ENCODE data around the gene RIC1. TPM values are rescaled to one million over a fixed set of nuclear protein-coding genes. Genes with fewer than 3 reads are reported as not detected.

Gene RIC1
- polyA plus RNA-seq, 1 of the 3 experiments (the other 2 are of a cell fraction), result 21.9 TPM

DNA sequence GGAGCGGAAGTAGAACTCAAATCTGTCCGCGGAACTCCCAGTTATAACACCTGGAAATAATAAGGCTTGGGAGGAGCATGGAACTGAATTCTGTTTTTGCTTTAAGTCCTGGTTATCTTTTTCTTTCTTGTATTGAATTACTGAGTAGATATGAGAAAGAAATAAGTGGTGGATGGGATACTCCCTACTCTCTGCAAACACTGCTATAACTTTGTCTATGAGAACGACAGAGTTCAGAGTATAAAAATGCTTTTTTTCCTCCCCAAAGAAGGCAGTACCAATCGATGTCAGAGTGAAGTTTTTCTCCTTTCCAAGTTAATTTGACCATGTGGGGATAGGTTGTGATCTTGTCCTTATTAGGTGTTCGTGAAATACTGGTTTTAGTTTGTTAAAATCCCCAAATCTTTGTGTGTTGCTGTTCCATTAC lies 1.2 kb downstream of the RIC1 start:
- Histone ChIP-seq H3F3A (replicated peaks; ENCODE audit: insufficient read depth) (peaks cover 19% of the 10 kb centered on the region), H3K4me1 (ENCODE audit: control insufficient read depth in 1 of 2, insufficient read depth in 2 of 2, low read depth in 1 of 2, low read length in 1 of 2) (peaks cover 8 to 15% of the 10 kb centered on the region in 2 experiments; a peak in 3 of 4 replicates), H3K79me2 (ENCODE audit: insufficient read depth) (peaks cover 94% of the 10 kb centered on the region), H3K27ac (ENCODE audit: low read depth in 2 of 2, low read length in 1 of 2) (peak overlapping the region; percentile 91 to 95), H3K9me2 (no peaks in the 10 kb centered on the region), H3K9me3 (no peaks in the 10 kb centered on the region), H3K4me3 (ENCODE audit: low read depth in 2 of 2, low read length in 1 of 2) (peak overlapping the region; percentile 93 to 95), H2AFZ (ENCODE audit: low read depth) (peak overlapping the region; percentile 60; the same call in 1 of the 2 replicates), H3K36me3 (replicated peaks in 1 of 2; ENCODE audit: control insufficient read depth in 1 of 2, insufficient read depth in 2 of 2, low read length in 1 of 2) (peaks cover 0 to 6% of the 10 kb centered on the region in 2 experiments), H3K9ac (peak overlapping the region; percentile 76), H3K4me2 (peak overlapping the region; percentile 83), H3K27me3 (ENCODE audit: insufficient read depth) (no peaks in the 10 kb centered on the region), H4K20me1 (ENCODE audit: insufficient read depth) (peaks cover 46% of the 10 kb centered on the region)
- ChIA-PET POLR2A (no interaction called here), CTCF (no interaction called here)
- peak; percentile 42 for DNase-seq
- under 1% methylated on average over 6 of the region's 6 CpGs for WGBS (ENCODE audit: low lambda C conversion rate)
- TF ChIP-seq RXRA (IDR thresholded peaks at IDR 0.05; ENCODE audit: borderline replicate concordance, low read depth) (no peak), USF1 (IDR thresholded peaks at IDR 0.05; ENCODE audit: borderline replicate concordance, low read depth) (no peak), TCF12 (IDR thresholded peaks at IDR 0.05) (peak; percentile 67), FOXJ3 (CRISPR knock-in tag; IDR thresholded peaks at IDR 0.05) (no peak), MXI1 (IDR thresholded peaks at IDR 0.05; ENCODE audit: low read depth, low read length) (peak; percentile 70; the same call in 1 of the 2 replicates), IRF3 (IDR thresholded peaks at IDR 0.05; ENCODE audit: low read depth, low read length) (no peak), CHD2 (IDR thresholded peaks at IDR 0.05; ENCODE audit: low read length, partially characterized antibody) (no peak), RFX5 (IDR thresholded peaks at IDR 0.05; ENCODE audit: low read length) (no peak), RCOR1 (IDR thresholded peaks at IDR 0.05; ENCODE audit: low read length) (0 out of 2 replicates have a peak, but pooled peaks have one; percentile 33), FOSL2 (IDR thresholded peaks at IDR 0.05; ENCODE audit: borderline replicate concordance, low read depth) (no peak), MEF2A (IDR thresholded peaks at IDR 0.05; ENCODE audit: borderline replicate concordance, low read depth) (no peak), FOXM1 (IDR thresholded peaks at IDR 0.05; ENCODE audit: low read depth) (no peak), NRF1 (IDR thresholded peaks at IDR 0.05; ENCODE audit: low read depth, low read length) (no peak), POLR2AphosphoS5 (IDR thresholded peaks at IDR 0.05; ENCODE audit: low read depth, low read length) (no peak)

DNA sequence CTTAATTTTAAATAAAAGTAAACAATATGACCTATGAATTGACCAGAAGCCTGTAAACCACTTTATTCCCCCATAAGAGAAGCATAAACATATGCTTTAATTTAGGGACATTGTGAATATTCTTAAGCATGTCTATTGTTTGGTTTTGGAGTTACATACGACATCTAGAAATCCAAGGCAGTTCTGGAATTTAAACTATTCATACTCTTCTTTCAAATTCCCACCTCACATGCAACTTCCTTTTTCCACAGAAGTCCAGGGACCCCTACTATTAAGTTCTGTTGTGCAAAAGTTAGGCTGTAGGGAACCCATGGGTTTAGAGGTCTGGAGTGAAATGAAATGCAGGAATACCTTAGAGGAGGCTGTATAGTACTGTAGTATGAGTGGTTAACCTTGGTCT lies 2.1 kb downstream of the RIC1 start:
- Histone ChIP-seq H3F3A (replicated peaks; ENCODE audit: insufficient read depth) (peaks cover 19% of the 10 kb centered on the region), H3K9me2 (no peaks in the 10 kb centered on the region), H3K27ac (ENCODE audit: low read depth in 2 of 2, low read length in 1 of 2) (no peak overlapping the region), H3K4me3 (ENCODE audit: low read depth in 2 of 2, low read length in 1 of 2) (peak overlapping the region; percentile 93 to 95; a peak in 3 of 4 replicates), H3K9ac (peak overlapping the region; percentile 76; the same call in 1 of the 2 replicates), H3K4me1 (ENCODE audit: control insufficient read depth in 1 of 2, insufficient read depth in 2 of 2, low read depth in 1 of 2, low read length in 1 of 2) (peaks cover 8 to 15% of the 10 kb centered on the region in 2 experiments; a peak in 3 of 4 replicates), H3K4me2 (peak overlapping the region; percentile 83), H3K36me3 (replicated peaks in 1 of 2; ENCODE audit: control insufficient read depth in 1 of 2, insufficient read depth in 2 of 2, low read length in 1 of 2) (peaks cover 0 to 6% of the 10 kb centered on the region in 2 experiments), H2AFZ (ENCODE audit: low read depth) (no peak overlapping the region), H4K20me1 (ENCODE audit: insufficient read depth) (peaks cover 54% of the 10 kb centered on the region), H3K27me3 (ENCODE audit: insufficient read depth) (no peaks in the 10 kb centered on the region), H3K9me3 (no peaks in the 10 kb centered on the region), H3K79me2 (ENCODE audit: insufficient read depth) (peaks cover 94% of the 10 kb centered on the region)
- 21% methylated on average over 1 of the region's 1 CpG for WGBS (ENCODE audit: low lambda C conversion rate)
- POLR2A ChIA-PET, result no interaction called here
- CTCF ChIA-PET, result no interaction called here
- DNase-seq, result no peak
- TF ChIP-seq RCOR1 (IDR thresholded peaks at IDR 0.05; ENCODE audit: low read length), result no peak
- TF ChIP-seq TCF12 (IDR thresholded peaks at IDR 0.05), result no peak
- TF ChIP-seq, protein P1, sequence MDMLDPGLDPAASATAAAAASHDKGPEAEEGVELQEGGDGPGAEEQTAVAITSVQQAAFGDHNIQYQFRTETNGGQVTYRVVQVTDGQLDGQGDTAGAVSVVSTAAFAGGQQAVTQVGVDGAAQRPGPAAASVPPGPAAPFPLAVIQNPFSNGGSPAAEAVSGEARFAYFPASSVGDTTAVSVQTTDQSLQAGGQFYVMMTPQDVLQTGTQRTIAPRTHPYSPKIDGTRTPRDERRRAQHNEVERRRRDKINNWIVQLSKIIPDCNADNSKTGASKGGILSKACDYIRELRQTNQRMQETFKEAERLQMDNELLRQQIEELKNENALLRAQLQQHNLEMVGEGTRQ (IDR thresholded peaks at IDR 0.05; ENCODE audit: borderline replicate concordance, low read depth, low read length), result no peak
- no peak for TF ChIP-seq GABPA (IDR thresholded peaks at IDR 0.05; ENCODE audit: low read depth)
- no peak for TF ChIP-seq RXRA (IDR thresholded peaks at IDR 0.05; ENCODE audit: borderline replicate concordance, low read depth)
- TF ChIP-seq, protein P2, sequence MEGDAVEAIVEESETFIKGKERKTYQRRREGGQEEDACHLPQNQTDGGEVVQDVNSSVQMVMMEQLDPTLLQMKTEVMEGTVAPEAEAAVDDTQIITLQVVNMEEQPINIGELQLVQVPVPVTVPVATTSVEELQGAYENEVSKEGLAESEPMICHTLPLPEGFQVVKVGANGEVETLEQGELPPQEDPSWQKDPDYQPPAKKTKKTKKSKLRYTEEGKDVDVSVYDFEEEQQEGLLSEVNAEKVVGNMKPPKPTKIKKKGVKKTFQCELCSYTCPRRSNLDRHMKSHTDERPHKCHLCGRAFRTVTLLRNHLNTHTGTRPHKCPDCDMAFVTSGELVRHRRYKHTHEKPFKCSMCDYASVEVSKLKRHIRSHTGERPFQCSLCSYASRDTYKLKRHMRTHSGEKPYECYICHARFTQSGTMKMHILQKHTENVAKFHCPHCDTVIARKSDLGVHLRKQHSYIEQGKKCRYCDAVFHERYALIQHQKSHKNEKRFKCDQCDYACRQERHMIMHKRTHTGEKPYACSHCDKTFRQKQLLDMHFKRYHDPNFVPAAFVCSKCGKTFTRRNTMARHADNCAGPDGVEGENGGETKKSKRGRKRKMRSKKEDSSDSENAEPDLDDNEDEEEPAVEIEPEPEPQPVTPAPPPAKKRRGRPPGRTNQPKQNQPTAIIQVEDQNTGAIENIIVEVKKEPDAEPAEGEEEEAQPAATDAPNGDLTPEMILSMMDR (IDR thresholded peaks at IDR 0.05), result no peak

All from SK-N-SH (cell line).